HS-27A (cell line): ENCODE data around the gene BMP8A.

Experiments used
- DNase-seq: peaks from one replicate; pipeline ENCODE4 v3.0.0-alpha.2; 2012; ENCODE audit warnings: low read depth, missing footprints

BMP8A gene

GRCh38 chr1:39571178-39571483 lies 79.7 kb downstream of the BMP8A start:
- DNase-seq, result no peak

GRCh38 chr1:39572379-39573096 lies 81.1 kb downstream of the BMP8A start:
- DNase-seq, result no peak

GRCh38 chr1:39573097-39573465 lies 81.6 kb downstream of the BMP8A start:
- DNase-seq, result no peak

- DNase-seq, result no peak
Observed at GRCh38 chr1:39573736-39574624, 82.5 kb downstream of the BMP8A start.

- no peak for DNase-seq
Observed at GRCh38 chr1:39574646-39575045, 83.2 kb downstream of the BMP8A start.
